ENCODE measurements around the gene PLEKHA7.

PLEKHA7 gene

GRCh38 chr11:16777613-16777975, 236.6 kb downstream of the PLEKHA7 start:
- no peak for ATAC-seq
- TF ChIP-seq CREB5 (CRISPR knock-in tag; IDR thresholded peaks at IDR 0.05; ENCODE audit: low read depth) (no peak), ZFP3 (CRISPR knock-in tag; IDR thresholded peaks at IDR 0.05) (no peak), CSDC2 (CRISPR knock-in tag; IDR thresholded peaks at IDR 0.05) (no peak), PPARA (CRISPR knock-in tag; IDR thresholded peaks at IDR 0.05; ENCODE audit: borderline replicate concordance) (no peak), ZNF565 (CRISPR knock-in tag; conservative IDR thresholded peaks at IDR 0.05; ENCODE audit: low read depth) (no peak), BACH2 (CRISPR knock-in tag; IDR thresholded peaks at IDR 0.05; ENCODE audit: borderline replicate concordance) (no peak), ZC3H10 (CRISPR knock-in tag; IDR thresholded peaks at IDR 0.05) (no peak), TOX (CRISPR knock-in tag; IDR thresholded peaks at IDR 0.05; ENCODE audit: borderline replicate concordance) (no peak), ZNF8 (CRISPR knock-in tag; IDR thresholded peaks at IDR 0.05) (no peak), POU6F1 (CRISPR knock-in tag; IDR thresholded peaks at IDR 0.05; ENCODE audit: borderline replicate concordance, low read depth) (no peak), RARB (CRISPR knock-in tag; IDR thresholded peaks at IDR 0.05) (no peak), ISL1 (CRISPR knock-in tag; IDR thresholded peaks at IDR 0.05) (no peak), OSR1 (CRISPR knock-in tag; IDR thresholded peaks at IDR 0.05) (no peak), ESRRG (CRISPR knock-in tag; IDR thresholded peaks at IDR 0.05) (no peak), GLIS3 (CRISPR knock-in tag; IDR thresholded peaks at IDR 0.05) (no peak), PATZ1 (CRISPR knock-in tag; IDR thresholded peaks at IDR 0.05; ENCODE audit: borderline replicate concordance) (no peak), ARNTL (CRISPR knock-in tag; IDR thresholded peaks at IDR 0.05; ENCODE audit: borderline replicate concordance, low read depth) (no peak), ZFP30 (CRISPR knock-in tag; IDR thresholded peaks at IDR 0.05) (no peak), CSRNP3 (CRISPR knock-in tag; IDR thresholded peaks at IDR 0.05) (no peak)

GRCh38 chr11:16776711-16777612, 237.3 kb downstream of the PLEKHA7 start:
- TF ChIP-seq RARB (CRISPR knock-in tag; IDR thresholded peaks at IDR 0.05) (no peak), TOX (CRISPR knock-in tag; IDR thresholded peaks at IDR 0.05; ENCODE audit: borderline replicate concordance) (no peak), ZNF565 (CRISPR knock-in tag; conservative IDR thresholded peaks at IDR 0.05; ENCODE audit: low read depth) (no peak), TSHZ2 (CRISPR knock-in tag; IDR thresholded peaks at IDR 0.05) (no peak), ARNTL (CRISPR knock-in tag; IDR thresholded peaks at IDR 0.05; ENCODE audit: borderline replicate concordance, low read depth) (no peak), ISL1 (CRISPR knock-in tag; IDR thresholded peaks at IDR 0.05) (no peak), CSRNP3 (CRISPR knock-in tag; IDR thresholded peaks at IDR 0.05) (no peak), BACH2 (CRISPR knock-in tag; IDR thresholded peaks at IDR 0.05; ENCODE audit: borderline replicate concordance) (no peak), ZFP30 (CRISPR knock-in tag; IDR thresholded peaks at IDR 0.05) (no peak), GLIS3 (CRISPR knock-in tag; IDR thresholded peaks at IDR 0.05) (no peak), TCF4 (CRISPR knock-in tag; IDR thresholded peaks at IDR 0.05; ENCODE audit: borderline replicate concordance) (no peak), ZNF8 (CRISPR knock-in tag; IDR thresholded peaks at IDR 0.05) (no peak), OSR1 (CRISPR knock-in tag; IDR thresholded peaks at IDR 0.05) (no peak), PATZ1 (CRISPR knock-in tag; IDR thresholded peaks at IDR 0.05; ENCODE audit: borderline replicate concordance) (no peak), CSDC2 (CRISPR knock-in tag; IDR thresholded peaks at IDR 0.05) (no peak), ZNF70 (CRISPR knock-in tag; IDR thresholded peaks at IDR 0.05) (no peak), ZFP3 (CRISPR knock-in tag; IDR thresholded peaks at IDR 0.05) (no peak), PPARA (CRISPR knock-in tag; IDR thresholded peaks at IDR 0.05; ENCODE audit: borderline replicate concordance) (no peak), ZC3H10 (CRISPR knock-in tag; IDR thresholded peaks at IDR 0.05) (no peak), SNAI2 (CRISPR knock-in tag; IDR thresholded peaks at IDR 0.05) (no peak)

More at GRCh38 chr11:16776711-16777612, 237.3 kb downstream of the PLEKHA7 start:
- ATAC-seq = no peak

Data from SK-N-SH treated with all-trans-retinoic acid at 6 μM for 48 hours (cell line).